Measurements from ENCODE around the gene SCN2B. TPM values are rescaled to one million over a fixed set of nuclear protein-coding genes. Genes with fewer than 3 reads are reported as not detected.
A peak's percentile ranks its signal among the peaks of the same experiment; 100 is the strongest.
"Not testable (repeated sequence)": the region's sequence is repeated elsewhere in the genome, so short reads cannot be mapped to it uniquely, and the experiment has no call there.

Gene SCN2B
- total RNA-seq, 4 donors from 2014 or later = 0.42 to 1.2 (median 0.67) TPM

GRCh38 chr11:118193910-118194566, 17.6 kb upstream of the SCN2B start:
- TF ChIP-seq POLR2A (IDR thresholded peaks at IDR 0.05; ENCODE audit: low read depth) (no peak), EP300 (IDR thresholded peaks at IDR 0.05) (no peak), POLR2AphosphoS5 (IDR thresholded peaks at IDR 0.05) (no peak)
- TF ChIP-seq, protein P1, sequence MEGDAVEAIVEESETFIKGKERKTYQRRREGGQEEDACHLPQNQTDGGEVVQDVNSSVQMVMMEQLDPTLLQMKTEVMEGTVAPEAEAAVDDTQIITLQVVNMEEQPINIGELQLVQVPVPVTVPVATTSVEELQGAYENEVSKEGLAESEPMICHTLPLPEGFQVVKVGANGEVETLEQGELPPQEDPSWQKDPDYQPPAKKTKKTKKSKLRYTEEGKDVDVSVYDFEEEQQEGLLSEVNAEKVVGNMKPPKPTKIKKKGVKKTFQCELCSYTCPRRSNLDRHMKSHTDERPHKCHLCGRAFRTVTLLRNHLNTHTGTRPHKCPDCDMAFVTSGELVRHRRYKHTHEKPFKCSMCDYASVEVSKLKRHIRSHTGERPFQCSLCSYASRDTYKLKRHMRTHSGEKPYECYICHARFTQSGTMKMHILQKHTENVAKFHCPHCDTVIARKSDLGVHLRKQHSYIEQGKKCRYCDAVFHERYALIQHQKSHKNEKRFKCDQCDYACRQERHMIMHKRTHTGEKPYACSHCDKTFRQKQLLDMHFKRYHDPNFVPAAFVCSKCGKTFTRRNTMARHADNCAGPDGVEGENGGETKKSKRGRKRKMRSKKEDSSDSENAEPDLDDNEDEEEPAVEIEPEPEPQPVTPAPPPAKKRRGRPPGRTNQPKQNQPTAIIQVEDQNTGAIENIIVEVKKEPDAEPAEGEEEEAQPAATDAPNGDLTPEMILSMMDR (IDR thresholded peaks at IDR 0.05) = no peak
- Histone ChIP-seq H3K4me1 (peaks cover 16 to 29% (median 23%) of the 10 kb centered on the region in 4 donors), H3K4me3 (no peak overlapping the region), H3K36me3 (no peaks in the 10 kb centered on the region), H3K9me3 (no peaks in the 10 kb centered on the region), H3K27me3 (peaks cover 0 to 8% (median 0%) of the 10 kb centered on the region in 4 donors), H3K27ac (replicated peaks in 1 of 4) (peak overlapping the region in 2 of 4 donors; percentile 6 to 42)
- intact Hi-C loops (cut with DNase I) = no loop called here
- 70% methylated on average over 6 of the region's 6 CpGs for WGBS
- no peak for DNase-seq (ENCODE audit: extremely low spot score)

DNA sequence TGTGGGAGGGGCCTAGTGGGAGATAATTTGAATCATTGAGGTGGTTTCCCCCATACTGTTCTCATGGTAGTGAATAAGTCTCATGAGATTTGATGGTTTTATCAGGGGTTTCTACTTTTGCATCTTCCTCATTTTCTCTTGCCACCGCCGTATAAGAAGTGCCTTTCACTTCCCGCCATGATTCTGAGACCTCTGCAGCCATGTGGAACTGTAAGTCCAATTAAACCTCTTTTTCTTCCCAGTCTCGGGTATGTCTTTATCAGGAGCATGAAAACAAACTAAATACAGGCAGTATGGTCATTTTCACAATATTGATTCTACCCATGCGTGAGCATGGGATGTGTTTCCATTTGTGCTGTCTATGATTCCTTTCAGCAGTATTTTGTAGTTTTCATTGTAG, 16.4 kb upstream of the SCN2B start:
- peaks cover 0 to 17% (median 0%) of the 10 kb centered on the region in 4 donors for H3K27me3 ChIP-seq
- H3K27ac ChIP-seq (replicated peaks in 1 of 4); H3K36me3 ChIP-seq; H3K4me3 ChIP-seq; intact Hi-C loops (cut with DNase I); H3K9me3 ChIP-seq; DNase-seq (ENCODE audit: extremely low spot score): not testable (repeated sequence)
- 91% methylated on average over 5 of the region's 5 CpGs for WGBS
- peaks cover 16 to 22% (median 18%) of the 10 kb centered on the region in 4 donors for H3K4me1 ChIP-seq

DNA sequence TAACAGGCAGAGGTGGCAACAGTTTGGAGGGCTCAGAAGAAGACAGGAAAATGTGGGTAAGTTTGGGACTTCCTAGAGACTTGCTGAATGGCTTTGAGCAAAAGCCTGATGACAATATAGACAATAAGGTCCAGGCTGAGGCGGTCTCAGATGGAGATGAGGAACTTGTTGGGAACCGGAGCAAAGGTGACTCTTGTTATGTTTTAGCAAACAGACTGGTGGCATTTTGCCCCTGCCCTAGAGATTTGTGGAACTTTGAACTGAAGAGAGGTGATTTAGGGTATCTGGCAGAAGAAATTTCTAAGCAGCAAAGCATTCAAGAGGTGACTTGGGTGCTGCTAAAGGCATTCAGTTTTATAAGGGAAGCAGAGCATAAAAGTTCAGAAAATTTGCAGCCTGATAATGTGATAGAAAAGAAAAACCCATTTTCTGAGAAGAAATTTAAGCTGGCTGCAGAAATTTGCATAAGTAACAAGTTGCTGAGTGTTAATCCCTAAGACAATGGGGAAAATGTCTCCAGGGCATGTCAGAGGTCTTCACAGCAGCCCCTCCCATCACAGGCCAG, 14.6 kb upstream of the SCN2B start:
- DNase-seq (ENCODE audit: extremely low spot score); H3K36me3 ChIP-seq; H3K4me3 ChIP-seq; H3K9me3 ChIP-seq; intact Hi-C loops (cut with DNase I); H3K27ac ChIP-seq (replicated peaks in 1 of 4): not testable (repeated sequence)
- 95% methylated on average over 2 of the region's 2 CpGs for WGBS
- peaks cover 0 to 17% (median 0%) of the 10 kb centered on the region in 4 donors for H3K27me3 ChIP-seq
- H3K4me1 ChIP-seq = peaks cover 16 to 21% (median 18%) of the 10 kb centered on the region in 4 donors

GRCh38 chr11:118186346-118187107, 10.1 kb upstream of the SCN2B start:
- no peaks in the 10 kb centered on the region for H3K4me1 ChIP-seq
- 64% methylated on average over 6 of the region's 6 CpGs for WGBS
- no peak overlapping the region for H3K27ac ChIP-seq (replicated peaks in 1 of 4)
- intact Hi-C loops (cut with DNase I) = no loop called here
- H3K36me3 ChIP-seq = no peaks in the 10 kb centered on the region
- TF ChIP-seq POLR2A (IDR thresholded peaks at IDR 0.05; ENCODE audit: low read depth) = no peak
- TF ChIP-seq, protein P1 (IDR thresholded peaks at IDR 0.05) = no peak
- no peak for TF ChIP-seq EP300 (IDR thresholded peaks at IDR 0.05)
- no peak for TF ChIP-seq POLR2AphosphoS5 (IDR thresholded peaks at IDR 0.05)
- H3K4me3 ChIP-seq = no peak overlapping the region
- DNase-seq (ENCODE audit: extremely low spot score) = no peak
- no peaks in the 10 kb centered on the region for H3K9me3 ChIP-seq
- H3K27me3 ChIP-seq = peaks cover 0 to 17% (median 0%) of the 10 kb centered on the region in 4 donors

GRCh38 chr11:118184784-118185579, 8.5 kb upstream of the SCN2B start:
- TF ChIP-seq POLR2AphosphoS5 (IDR thresholded peaks at IDR 0.05) = no peak
- no peak overlapping the region for H3K4me3 ChIP-seq
- H3K27me3 ChIP-seq = peaks cover 0 to 12% (median 0%) of the 10 kb centered on the region in 4 donors
- no peaks in the 10 kb centered on the region for H3K36me3 ChIP-seq
- no peak for DNase-seq (ENCODE audit: extremely low spot score)
- H3K4me1 ChIP-seq = peaks cover 9 to 12% (median 10%) of the 10 kb centered on the region in 4 donors
- 80% methylated on average over 12 of the region's 12 CpGs for WGBS
- intact Hi-C loops (cut with DNase I) = no loop called here
- H3K27ac ChIP-seq (replicated peaks in 1 of 4) = no peak overlapping the region
- no peaks in the 10 kb centered on the region for H3K9me3 ChIP-seq

DNA sequence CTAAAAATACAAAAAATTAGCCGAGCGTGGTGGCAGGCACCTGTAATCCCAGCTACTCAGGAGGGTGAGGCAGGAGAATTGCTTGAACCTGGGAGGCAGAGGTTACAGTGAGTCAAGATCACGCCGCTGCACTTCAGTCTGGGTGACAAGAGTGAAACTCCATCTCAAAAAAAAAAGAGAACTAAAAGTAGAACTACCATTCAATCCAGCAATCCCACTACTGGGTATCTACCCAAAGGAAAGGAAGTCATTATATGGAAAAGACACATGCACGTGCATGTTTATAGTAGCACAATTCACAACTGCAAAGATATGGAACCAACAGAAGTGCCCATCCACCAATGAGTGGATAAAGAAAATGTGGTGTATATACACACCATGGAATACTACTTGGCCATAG, 7.3 kb upstream of the SCN2B start:
- DNase-seq (ENCODE audit: extremely low spot score); H3K4me3 ChIP-seq; H3K27ac ChIP-seq (replicated peaks in 1 of 4); H3K36me3 ChIP-seq; H3K27me3 ChIP-seq; H3K9me3 ChIP-seq; intact Hi-C loops (cut with DNase I): not testable (repeated sequence)
- H3K4me1 ChIP-seq = peaks cover 13 to 16% (median 14%) of the 10 kb centered on the region in 4 donors
- WGBS = 82% methylated on average over 5 of the region's 5 CpGs
